ENCODE data around the gene TSPAN18.

DNA sequence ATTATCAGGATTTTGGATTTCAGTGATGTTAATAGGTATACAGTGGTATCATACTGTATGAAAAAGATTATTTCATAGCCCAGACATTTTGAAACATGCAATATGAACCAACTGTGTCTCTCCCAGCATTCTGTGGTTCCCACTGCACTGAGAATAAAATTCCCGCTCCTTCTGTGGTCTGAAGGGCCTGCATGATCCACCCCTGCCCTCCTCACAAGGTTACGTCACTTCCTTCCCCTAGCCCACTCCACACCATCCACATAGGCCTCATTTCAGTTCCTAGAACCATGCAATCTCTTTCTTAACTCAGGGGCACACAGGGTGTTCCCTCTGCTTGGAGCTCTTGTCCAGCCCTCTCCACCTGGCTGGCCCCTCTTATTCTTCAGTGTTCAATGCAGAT is 103.1 kb downstream of the TSPAN18 start:
- no peak for TF ChIP-seq EZH2 (IDR thresholded peaks at IDR 0.05; ENCODE audit: low read depth, unreplicated experiment)
- TF ChIP-seq, protein P1, sequence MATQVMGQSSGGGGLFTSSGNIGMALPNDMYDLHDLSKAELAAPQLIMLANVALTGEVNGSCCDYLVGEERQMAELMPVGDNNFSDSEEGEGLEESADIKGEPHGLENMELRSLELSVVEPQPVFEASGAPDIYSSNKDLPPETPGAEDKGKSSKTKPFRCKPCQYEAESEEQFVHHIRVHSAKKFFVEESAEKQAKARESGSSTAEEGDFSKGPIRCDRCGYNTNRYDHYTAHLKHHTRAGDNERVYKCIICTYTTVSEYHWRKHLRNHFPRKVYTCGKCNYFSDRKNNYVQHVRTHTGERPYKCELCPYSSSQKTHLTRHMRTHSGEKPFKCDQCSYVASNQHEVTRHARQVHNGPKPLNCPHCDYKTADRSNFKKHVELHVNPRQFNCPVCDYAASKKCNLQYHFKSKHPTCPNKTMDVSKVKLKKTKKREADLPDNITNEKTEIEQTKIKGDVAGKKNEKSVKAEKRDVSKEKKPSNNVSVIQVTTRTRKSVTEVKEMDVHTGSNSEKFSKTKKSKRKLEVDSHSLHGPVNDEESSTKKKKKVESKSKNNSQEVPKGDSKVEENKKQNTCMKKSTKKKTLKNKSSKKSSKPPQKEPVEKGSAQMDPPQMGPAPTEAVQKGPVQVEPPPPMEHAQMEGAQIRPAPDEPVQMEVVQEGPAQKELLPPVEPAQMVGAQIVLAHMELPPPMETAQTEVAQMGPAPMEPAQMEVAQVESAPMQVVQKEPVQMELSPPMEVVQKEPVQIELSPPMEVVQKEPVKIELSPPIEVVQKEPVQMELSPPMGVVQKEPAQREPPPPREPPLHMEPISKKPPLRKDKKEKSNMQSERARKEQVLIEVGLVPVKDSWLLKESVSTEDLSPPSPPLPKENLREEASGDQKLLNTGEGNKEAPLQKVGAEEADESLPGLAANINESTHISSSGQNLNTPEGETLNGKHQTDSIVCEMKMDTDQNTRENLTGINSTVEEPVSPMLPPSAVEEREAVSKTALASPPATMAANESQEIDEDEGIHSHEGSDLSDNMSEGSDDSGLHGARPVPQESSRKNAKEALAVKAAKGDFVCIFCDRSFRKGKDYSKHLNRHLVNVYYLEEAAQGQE (IDR thresholded peaks at IDR 0.05; ENCODE audit: unreplicated experiment): no peak
- TF ChIP-seq, protein P2, sequence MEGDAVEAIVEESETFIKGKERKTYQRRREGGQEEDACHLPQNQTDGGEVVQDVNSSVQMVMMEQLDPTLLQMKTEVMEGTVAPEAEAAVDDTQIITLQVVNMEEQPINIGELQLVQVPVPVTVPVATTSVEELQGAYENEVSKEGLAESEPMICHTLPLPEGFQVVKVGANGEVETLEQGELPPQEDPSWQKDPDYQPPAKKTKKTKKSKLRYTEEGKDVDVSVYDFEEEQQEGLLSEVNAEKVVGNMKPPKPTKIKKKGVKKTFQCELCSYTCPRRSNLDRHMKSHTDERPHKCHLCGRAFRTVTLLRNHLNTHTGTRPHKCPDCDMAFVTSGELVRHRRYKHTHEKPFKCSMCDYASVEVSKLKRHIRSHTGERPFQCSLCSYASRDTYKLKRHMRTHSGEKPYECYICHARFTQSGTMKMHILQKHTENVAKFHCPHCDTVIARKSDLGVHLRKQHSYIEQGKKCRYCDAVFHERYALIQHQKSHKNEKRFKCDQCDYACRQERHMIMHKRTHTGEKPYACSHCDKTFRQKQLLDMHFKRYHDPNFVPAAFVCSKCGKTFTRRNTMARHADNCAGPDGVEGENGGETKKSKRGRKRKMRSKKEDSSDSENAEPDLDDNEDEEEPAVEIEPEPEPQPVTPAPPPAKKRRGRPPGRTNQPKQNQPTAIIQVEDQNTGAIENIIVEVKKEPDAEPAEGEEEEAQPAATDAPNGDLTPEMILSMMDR (conservative IDR thresholded peaks at IDR 0.05; ENCODE audit: low read depth in 2 of 2): no peak
- no peak for TF ChIP-seq POLR2AphosphoS5 (IDR thresholded peaks at IDR 0.05; ENCODE audit: low read depth)
- TF ChIP-seq JUNB (IDR thresholded peaks at IDR 0.05; ENCODE audit: unreplicated experiment): no peak

All from GM23338 (cell line).